Epithelial cell of prostate (primary cell): Measurements from ENCODE around the gene PORCN.
"Not testable (repeated sequence)": the region's sequence is repeated elsewhere in the genome, so short reads cannot be mapped to it uniquely, and the experiment has no call there.

Experiments used
- DNase-seq: peaks from one replicate; pipeline ENCODE4 v3.0.0-alpha.2; 2011; ENCODE audit warnings: low read depth, low spot score
- H3K27ac ChIP-seq: fragments of 450-650 bp; 2 replicates; pipeline ENCODE4 v1.5.1; 2017; ENCODE audit warnings: mild to moderate bottlenecking

Gene PORCN

GRCh38 chrX:48533165-48533564 is 24.4 kb downstream of the PORCN start:
- H3K27ac ChIP-seq: no peak overlapping the region
- DNase-seq: no peak

GRCh38 chrX:48538641-48539344 is 30.0 kb downstream of the PORCN start:
- no peak for DNase-seq
- H3K27ac ChIP-seq: peak overlapping the region; percentile 66

- peak; percentile 80 for DNase-seq
- peak within 1 kb of the TSS; percentile 66 for H3K27ac ChIP-seq
These were observed 30.7 kb downstream of the PORCN start, which contains the start of gene TBC1D25 for GRCh38 chrX:48539345-48540027. Gene TBC1D25, plus strand, starts transcription at chrX:48539714. Its CDS starts 84 bp downstream, at chrX:48539798.

- no peak for DNase-seq
- peak overlapping the region; percentile 66 for H3K27ac ChIP-seq
These were observed 31.2 kb downstream of the PORCN start for GRCh38 chrX:48540028-48540375.

- DNase-seq: no peak
- peak overlapping the region; percentile 66 for H3K27ac ChIP-seq
These were observed 31.7 kb downstream of the PORCN start for GRCh38 chrX:48540480-48540879.

- no peak for DNase-seq
- H3K27ac ChIP-seq: no peak overlapping the region
These were observed 32.5 kb downstream of the PORCN start for GRCh38 chrX:48541140-48541814.

GRCh38 chrX:48548871-48549270 is 40.1 kb downstream of the PORCN start:
- no peak overlapping the region for H3K27ac ChIP-seq
- DNase-seq: no peak

GRCh38 chrX:48555731-48556325 is 47.0 kb downstream of the PORCN start:
- not testable (repeated sequence) for H3K27ac ChIP-seq, DNase-seq

GRCh38 chrX:48558271-48558670 is 49.5 kb downstream of the PORCN start:
- DNase-seq: peak; percentile 48
- H3K27ac ChIP-seq: peak overlapping the region; percentile 70

GRCh38 chrX:48559636-48560035 is 50.8 kb downstream of the PORCN start:
- DNase-seq: no peak
- no peak overlapping the region for H3K27ac ChIP-seq

- no peak overlapping the region for H3K27ac ChIP-seq
- DNase-seq: no peak
These were observed 51.3 kb downstream of the PORCN start for GRCh38 chrX:48560056-48560455.

- DNase-seq: no peak
- H3K27ac ChIP-seq: no peak overlapping the region
These were observed 51.9 kb downstream of the PORCN start for GRCh38 chrX:48560681-48561080.

- no peak for DNase-seq
- H3K27ac ChIP-seq: peak overlapping the region; percentile 62
These were observed 61.2 kb downstream of the PORCN start for GRCh38 chrX:48569958-48570357.
